C4-2B (cell line): ENCODE data around the gene RB1.
"Not testable (repeated sequence)": the region's sequence is repeated elsewhere in the genome, so short reads cannot be mapped to it uniquely, and the experiment has no call there.

Source experiments
- CTCF ChIP-seq: fragments of 450-650 bp; conservative IDR thresholded peaks from 2 replicates; pipeline ENCODE4 v1.5.1; 2017; ENCODE audit warnings: mild to moderate bottlenecking
- ZFX ChIP-seq: fragments of 450-650 bp; IDR thresholded peaks from 2 replicates; pipeline ENCODE4 v1.6.1; 2017

GRCh38 chr13:48355524-48355923, 52.0 kb downstream of the RB1 start:
- not testable (repeated sequence) for TF ChIP-seq CTCF, ZFX
